Stimulated activated CD4-positive, alpha-beta T cell treated with anti-CD3 and anti-CD28 coated beads, Interleukin-4, amount 100 ng/mL, for 24 hours (primary cell): ENCODE data around the gene USP35.

Experiments
- DNase-seq: peaks from one replicate; pipeline ENCODE4 v3.0.0-alpha.2; 2020

Gene USP35

DNA sequence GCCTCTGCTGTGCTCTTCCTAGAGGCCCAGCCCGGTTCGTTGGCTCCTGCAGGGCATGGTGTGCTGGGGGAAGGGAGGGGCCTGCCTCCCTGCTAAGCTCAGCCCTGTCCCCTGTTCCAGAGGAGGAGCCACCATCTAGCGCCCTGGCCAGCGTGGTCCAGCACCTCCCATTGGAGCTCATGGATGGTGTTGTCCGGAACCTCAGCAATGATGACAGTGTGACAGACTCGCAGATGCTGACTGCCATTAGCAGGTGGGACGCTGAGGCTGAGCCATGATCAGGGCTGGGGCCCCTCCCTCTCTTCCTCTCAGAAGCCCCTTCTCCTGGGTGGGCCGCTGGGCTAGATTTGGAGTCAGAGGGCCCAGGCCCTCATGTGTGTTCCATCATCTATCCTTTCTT, 9.1 kb downstream of the USP35 start:
- no peak for DNase-seq

DNA sequence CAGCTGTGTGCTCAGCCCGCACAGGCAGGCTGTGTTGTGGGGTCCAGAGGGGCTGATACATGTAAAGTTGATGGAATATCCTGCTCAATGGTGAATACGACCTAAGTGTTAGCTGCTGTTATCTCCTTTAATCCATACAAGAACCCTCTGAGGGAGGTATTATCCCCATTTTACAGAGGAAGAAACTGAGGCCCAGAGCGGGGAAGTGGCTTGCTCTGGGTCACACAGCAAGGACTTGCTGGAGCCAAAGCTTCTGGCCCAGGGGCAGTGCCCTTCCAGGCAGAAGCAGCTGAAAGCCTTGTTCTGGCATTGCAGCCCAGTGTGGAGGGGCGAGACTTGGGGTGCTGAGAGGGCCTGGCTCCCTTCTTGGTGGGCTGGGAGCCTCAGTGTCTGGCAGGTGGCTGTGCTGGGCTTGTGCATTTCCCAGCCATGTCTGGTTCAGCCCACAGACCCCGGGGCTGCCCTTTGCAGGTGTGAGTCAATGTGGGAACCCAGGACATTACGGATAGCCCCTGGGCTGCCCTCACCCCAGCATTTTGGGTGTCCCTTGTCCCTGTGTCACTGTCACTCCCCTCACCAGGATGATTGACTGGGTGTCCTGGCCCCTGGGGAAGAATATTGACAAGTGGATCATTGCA, 10.4 kb downstream of the USP35 start:
- no peak for DNase-seq

DNA sequence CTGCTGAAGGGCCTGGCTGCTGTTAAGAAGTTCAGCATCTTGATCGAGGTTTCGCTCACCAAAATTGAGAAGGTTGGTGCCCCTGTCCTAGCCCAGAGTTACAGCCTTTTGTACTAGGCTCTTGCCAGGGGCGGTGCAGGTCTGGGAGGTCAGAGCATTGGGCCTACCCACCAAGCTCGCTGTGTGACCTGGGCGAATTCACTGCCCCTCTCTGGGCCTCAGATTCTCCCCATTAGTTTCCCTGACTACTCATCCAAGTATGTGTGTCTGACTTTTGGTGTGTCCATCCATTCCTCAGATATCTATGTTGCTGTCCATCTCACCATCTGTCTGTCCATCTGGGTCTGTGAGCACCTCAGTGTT, 10.9 kb downstream of the USP35 start:
- no peak for DNase-seq

DNA sequence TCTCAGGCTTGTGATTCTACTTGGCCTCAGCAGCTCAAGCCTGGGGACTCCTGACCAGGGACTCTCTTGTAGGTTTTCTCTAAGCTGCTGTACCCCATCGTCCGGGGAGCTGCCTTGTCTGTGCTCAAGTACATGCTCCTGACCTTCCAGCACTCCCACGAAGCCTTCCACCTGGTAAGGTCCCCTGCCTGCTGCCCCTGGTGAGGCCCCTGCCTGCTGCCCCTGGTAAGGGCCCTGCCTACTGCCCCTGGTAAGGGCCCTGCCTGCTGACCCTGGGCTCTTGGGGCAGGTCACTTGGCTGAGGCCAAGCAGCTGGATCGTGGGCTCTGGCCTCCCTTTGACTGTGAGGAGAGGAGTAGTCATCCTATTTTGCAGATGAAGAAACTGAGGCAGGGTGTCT, 11.3 kb downstream of the USP35 start:
- no peak for DNase-seq

DNA sequence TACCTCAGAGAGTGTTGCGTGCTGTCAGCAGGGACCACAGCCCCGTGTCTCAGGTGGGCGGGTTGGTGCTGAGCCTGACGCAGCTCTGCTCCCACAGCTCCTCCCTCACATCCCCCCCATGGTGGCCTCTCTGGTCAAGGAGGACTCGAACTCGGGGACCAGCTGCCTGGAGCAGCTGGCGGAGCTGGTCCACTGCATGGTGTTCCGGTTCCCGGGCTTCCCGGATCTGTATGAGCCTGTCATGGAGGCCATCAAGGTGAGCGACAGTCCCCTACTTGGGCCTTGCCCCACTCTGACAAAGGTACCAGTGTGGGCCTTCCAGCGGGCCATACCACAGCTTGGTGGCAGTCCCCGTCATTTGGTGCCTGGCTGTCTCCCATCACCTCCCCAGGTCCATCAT, 11.8 kb downstream of the USP35 start:
- DNase-seq, result no peak

DNA sequence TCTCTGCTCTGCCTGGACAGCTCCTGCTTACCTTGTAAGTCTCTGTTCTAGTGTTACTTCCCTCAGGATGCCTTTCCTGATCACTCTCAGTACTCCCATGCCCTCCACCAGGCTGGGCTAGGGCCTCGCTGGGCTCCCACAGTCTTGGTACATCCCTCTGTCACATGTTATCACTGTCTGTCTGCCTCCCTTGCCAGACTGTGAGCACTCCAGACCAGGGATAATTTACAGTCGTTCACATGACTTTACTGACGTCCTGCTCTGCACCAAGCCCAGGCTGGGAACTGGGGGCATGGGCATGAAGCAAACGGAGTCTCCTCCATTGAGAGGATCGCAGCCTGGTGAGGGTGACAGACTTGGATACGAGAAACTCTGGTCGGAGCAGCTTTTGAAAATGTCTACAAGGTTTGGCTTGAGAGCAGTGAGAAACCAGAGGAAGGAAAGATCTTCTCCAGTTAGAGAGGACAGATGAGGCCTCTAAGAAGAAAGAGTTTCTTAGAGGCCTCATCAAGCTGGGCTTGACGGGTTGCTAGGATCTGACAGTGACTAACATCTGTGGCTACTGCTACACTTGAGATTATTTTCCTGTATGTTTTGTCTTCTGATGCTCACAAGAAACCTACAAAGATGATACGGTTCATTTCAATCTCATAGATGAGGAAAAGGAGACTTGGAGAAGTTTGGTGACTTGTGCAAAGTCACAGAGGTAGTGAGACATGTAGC, 12.5 kb downstream of the USP35 start:
- DNase-seq, result no peak

DNA sequence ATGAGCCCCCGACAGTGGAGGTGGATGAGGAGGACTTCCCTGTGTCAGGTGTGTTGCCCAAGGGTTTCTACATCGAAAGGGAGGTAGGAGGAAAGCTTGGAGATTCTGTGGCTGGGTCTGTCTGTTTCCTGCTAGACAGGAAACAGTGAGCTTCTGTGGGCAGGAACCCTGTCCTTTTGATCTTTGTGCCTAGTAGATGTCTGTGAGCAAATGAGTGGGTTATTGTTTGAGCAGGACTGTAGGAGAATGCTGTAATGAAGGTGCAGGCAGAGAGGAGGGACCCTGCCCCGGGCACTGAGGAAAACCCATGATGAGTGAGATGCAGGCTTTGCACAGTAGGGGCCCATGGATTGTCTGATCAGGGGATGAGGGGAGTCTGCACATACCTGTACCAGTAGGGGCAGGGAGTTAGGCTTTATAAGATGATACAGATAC, 14.0 kb downstream of the USP35 start:
- peak; percentile 30 for DNase-seq

DNA sequence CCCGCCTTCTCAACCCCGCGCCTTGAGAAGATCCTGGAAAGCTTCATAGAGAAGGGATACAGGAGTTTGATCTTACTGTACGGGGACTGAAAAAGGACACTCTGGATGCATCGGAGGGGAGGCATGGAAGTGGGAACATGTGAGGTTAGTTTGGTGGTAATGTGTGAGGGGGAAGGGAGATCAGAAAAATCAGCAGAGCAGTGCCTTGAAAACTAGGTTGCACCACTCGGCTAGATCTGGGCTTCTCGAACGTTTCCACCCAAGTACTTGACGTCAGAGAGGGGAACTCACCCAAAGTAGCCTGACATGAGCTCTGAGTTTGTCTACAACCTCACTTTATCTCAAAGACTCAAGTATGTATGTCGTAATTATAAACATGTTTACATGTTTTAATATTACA, 14.5 kb downstream of the USP35 start:
- peak; percentile 24 for DNase-seq

DNA sequence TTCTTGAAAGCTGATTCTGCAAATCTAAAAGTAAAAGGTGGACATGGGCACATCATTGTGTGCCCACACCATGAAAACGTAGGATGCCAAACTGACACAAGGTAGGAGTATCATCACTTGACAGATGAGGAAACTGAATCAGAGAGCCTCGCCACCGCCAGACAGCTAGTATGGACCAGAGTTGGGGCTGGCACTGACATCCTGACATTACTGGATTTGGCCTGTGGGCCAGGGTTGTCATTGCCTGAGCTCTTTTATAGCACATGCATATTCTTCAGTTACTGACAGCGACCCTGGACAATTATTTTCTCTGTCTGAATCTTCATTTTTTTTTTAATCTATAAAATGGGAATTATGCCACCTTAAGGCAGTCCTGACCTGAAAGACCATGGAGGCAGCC, 16.5 kb downstream of the USP35 start:
- DNase-seq, result no peak

DNA sequence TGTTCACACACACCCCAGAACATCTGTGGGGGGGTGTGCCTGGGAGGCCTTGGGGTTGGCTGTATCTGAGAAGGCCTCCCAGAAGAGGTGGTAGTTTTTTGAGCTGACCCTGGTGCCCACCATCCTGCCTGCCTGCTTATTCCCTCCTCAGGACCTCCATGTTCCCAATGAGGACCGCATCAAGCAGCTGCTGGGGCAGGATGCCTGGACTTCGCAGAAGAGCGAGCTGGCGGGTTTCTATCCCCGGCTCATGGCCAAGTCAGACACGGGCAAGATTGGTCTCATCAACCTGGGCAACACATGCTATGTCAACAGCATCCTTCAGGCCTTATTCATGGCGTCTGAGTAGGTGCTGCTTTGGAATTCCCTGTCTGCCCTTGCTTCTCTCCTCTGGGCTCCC, 17.0 kb downstream of the USP35 start:
- no peak for DNase-seq

DNA sequence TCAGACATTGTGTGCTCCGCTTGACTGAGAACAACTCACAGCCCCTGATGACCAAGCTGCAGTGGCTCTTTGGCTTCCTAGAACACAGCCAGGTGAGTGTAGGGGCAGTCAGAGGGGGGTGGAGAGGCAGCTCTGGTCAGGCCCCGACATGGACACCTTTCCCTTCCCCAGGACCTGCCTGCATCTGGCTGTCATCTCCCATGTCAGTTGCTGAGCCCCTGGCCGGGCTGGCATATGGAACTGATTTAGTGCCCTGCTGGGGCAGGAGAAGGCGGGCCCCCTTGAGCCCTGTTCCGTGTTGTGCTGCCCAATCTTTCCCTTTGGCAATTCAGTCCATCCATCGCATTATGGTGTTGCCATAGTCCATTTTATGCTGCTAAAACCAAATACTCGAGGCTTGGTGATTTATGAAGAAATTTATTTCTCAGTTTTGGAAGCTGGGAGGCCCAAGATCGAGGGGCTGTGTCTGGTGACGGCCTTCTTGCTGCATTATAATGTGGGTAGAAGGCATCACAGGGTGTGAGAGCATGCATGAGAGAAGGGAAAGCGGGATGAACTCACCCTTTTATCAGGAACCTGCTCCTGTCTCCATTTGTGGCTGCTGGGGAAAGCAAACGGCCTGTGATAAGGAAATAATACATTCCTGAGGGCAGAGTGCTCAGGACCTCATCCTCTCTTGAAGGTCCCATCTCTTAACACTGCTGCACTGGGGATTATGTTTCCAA, 19.0 kb downstream of the USP35 start:
- DNase-seq, result no peak

DNA sequence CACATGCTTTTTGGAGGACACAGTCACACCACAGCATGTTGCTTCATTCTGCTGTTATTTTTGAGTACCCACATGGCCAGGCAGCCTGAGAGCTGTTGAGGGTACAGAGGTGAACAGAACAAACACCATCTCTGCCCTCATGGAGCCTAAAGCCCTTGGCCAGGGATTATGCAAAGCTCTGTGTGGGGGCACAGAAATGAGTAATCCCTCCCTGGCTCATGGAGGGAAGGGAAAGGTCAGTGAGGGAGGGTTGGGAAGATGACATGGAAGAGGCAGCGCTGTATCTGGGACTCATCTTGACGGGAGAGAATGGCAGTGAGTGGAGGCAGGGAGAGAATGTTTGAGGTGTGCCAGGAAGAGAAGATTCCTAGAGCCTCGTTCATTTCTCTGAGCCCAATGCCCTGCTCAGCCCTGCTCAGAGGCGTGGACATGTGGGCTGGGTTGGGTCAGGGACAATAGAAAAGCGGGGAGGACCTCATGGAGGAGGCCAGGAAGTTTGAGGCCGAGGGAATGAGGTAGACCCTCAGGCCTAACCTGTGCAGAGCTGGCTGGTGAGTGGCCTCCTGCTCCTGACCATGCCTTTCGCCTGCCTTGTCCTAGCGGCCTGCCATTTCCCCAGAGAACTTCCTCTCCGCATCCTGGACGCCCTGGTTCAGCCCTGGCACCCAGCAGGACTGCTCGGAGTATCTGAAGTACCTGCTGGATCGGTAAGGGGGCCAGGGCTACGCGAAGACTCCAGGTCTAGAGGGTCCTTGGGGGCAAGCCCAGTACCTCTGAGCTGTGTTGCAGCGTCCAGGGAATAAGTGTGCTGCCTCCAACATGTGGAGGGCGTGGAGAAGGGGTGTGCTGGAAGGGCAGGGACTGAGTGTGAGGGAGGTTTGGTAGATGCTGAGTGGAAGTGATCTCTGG, 19.8 kb downstream of the USP35 start:
- DNase-seq, result no peak

DNA sequence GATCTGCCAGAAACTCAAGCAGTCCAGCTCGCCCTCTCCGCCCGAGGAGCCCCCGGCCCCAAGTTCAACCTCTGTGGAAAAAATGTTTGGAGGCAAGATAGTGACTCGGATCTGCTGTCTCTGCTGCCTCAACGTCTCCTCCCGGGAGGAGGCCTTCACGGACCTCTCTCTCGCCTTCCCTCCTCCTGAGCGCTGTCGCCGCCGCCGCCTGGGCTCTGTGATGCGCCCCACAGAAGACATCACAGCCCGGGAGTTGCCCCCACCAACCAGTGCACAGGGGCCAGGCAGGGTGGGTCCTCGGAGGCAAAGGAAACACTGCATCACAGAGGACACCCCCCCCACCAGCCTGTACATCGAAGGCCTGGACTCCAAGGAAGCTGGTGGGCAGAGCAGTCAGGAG, 20.8 kb downstream of the USP35 start:
- no peak for DNase-seq

DNA sequence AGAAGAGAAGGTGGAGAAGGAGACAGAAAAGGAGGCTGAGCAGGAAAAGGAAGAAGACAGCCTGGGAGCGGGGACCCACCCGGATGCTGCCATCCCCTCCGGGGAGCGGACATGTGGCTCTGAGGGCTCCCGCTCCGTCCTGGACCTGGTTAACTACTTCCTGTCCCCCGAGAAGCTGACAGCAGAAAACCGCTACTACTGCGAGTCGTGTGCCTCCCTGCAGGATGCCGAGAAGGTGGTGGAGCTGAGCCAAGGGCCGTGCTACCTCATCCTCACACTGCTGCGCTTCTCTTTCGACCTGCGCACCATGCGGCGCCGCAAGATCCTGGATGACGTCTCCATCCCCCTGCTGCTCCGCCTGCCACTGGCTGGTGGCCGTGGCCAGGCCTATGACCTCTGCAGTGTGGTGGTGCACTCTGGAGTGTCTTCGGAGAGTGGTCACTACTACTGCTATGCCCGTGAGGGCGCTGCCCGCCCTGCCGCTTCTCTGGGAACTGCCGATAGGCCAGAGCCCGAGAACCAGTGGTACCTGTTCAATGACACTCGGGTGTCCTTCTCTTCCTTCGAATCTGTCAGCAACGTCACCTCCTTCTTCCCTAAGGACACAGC, 21.4 kb downstream of the USP35 start:
- no peak for DNase-seq

DNA sequence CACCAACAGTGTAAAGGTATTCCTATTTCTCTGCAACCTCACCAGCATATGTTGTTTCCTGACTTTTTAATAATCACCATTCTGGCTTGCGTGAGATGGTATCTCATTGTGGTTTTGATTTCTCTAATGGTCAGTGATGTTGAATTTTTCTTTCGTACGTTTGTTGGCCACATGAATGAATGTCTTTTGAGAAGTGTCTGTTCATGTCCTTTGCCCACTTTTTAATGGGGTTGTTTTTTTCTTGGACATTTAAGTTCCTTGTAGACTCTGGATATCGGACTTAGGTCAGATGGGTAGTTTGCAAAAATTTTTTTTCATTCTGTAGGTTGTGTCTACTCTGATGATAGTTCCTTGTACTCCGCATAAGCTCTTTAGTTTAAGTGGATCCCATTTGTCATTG, 22.8 kb downstream of the USP35 start:
- no peak for DNase-seq

DNA sequence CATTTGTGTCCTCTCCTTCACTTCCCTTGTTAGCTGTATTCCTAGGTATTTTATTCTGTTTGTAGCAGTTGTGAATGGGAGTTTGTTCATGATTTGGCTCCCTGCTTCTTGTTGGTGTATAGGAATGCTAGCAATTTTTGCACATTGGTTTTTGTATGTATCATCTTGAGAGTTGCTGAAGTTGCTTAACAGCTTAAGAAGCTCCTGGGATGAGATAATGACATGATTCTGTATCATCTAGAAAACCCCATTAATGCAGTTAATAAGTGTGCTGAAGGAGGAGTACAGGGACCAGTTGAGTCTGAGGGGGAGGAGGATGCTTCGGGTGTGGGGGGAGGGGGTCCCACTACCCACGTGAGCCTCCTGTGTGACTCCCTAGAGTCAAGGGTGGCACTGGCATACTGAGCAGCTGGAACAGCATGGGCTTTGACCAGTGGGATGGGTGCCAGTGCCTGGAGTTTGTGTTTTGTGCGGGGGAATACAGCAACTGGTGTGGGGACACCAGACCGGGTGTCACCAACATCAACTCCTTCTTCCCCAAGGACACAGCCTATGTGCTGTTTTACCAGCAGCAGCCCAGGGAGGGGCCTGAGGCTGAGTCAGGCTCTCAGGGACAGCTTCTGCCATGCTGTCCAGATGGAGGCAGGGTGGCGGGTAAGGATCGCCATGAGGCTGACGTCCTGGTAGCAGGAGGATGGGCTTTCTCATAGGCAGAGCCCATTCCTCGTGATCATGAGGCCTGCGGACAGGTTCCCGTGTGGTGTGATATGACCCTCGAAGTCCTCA, 24.1 kb downstream of the USP35 start:
- DNase-seq, result no peak

DNA sequence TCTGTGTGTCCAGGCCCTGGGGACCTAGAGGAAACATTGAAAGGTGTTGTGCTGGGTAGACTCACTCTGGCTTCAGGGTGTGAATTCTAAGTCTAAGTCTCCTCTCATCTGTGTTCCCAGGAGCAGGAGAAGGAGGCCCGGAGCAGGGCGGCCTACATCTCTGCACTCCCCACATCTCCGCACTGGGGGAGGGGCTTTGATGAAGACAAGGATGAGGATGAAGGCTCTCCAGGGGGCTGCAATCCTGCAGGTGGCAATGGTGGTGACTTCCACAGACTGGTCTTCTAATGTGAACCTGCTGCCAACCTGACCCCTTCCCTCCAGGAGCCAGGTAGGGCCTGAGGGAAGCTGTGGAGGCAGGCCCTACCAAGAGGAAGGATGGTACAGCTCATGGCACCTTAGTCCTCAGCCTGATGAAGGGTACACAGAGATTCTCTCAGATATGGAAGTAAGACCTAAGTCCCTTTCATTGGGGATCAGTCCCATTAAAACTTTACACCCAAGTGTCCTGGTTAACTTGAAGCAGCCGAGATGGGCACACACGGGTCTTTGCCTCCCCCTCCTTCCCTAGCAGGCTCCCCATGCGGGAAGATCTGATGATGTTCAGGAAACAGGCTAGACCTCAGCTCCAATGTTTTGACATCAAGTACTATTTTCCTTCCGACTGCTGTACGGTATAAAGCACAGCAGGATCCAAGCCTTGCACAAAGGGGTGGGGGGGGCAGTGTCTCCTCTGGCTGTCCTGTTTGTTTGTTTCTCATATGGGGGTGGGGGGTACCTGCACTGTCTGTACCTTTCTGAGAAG, 25.0 kb downstream of the USP35 start:
- no peak for DNase-seq

DNA sequence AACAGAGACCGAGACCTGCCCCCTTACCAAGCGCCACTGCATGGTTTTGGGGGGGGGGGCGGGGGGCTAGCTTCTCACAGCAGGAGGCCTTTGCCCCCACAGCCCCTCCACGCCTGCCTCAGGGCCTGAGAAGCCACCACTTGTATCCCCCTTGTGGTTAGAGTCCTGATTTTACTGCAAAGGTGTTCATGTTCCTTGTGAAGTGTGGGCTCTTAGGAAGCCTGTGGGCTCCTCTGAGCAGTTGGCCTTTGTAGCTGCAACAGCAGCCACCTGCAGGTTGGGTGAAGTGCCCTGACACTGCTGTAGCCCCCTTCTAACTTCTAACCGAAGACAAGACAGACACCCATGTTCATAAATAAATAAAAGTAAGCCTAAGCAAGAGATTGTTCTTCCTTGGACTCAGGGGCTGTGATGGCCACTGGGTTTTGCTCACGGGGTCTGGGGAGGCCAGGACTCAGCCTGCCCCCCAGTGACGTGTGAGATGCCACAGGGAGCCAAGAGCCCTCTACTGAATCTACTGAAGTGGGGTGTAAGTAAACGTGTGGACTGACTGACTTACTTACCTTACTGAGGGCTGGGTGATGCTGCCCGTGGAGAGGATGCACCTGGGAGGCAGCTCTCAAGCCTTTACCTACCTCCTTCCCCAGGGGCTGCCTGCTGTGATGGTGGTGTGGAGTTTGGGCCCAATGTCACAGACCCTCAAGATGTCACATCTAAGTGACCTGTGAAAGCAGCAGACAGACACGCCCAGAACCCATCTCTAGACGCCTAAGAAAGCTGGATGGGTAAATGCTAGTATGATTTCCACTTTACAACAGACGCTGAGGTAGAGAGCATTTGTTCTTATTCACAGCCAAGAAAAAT, 25.8 kb downstream of the USP35 start:
- DNase-seq, result no peak

DNA sequence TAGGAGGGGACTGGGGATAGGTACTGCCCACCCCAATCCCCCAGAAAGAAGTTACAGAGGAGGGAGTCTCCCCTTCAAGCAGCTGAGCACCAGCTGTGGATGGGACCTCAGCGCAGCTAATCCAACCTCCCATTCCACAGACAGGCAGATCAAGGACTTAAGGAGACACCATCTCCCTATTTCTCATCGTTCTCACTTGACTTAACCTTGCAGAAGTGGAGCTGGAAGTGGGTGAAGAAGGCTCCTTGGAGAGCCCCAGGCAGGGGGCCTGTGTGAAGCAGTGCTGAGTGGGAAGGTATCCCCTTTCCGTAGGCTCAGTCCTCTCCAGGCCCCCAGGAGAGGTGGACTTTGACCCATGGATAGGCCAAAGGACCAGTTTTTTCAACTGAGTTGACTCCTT, 27.3 kb downstream of the USP35 start:
- DNase-seq, result no peak
